ENCODE results near the gene MRAP2.

The MRAP2 gene

GRCh38 chr6:84137051-84137375 is 103.4 kb downstream of the MRAP2 start:
- DNase-seq: no peak

- no peak for DNase-seq
Observed at GRCh38 chr6:84137989-84138575, 104.5 kb downstream of the MRAP2 start.

- DNase-seq: no peak
Observed at GRCh38 chr6:84139311-84139710, 105.7 kb downstream of the MRAP2 start.

Data from stimulated activated CD4-positive, alpha-beta T cell treated with anti-CD3 and anti-CD28 coated beads, Interleukin-4, amount 100 ng/mL, for 1 hour (primary cell).